Measurements from ENCODE around the gene CYP3A7. TPM values are rescaled to one million over a fixed set of nuclear protein-coding genes. Genes with fewer than 3 reads are reported as not detected.
"Not testable (repeated sequence)": the region's sequence is repeated elsewhere in the genome, so short reads cannot be mapped to it uniquely, and the experiment has no call there.

The CYP3A7 gene
- total RNA-seq, 1 experiment from 2014 or later = not detected

GRCh38 chr7:99762680-99763327 is 27.8 kb upstream of the CYP3A7 start:
- intact Hi-C loops (cut with micrococcal nuclease) = no loop called here
- POLR2A ChIA-PET = interaction anchor here (0.5 to 4.5 kb wide), 19 partner anchors 10 to 259 kb away, joined by 3 to 45 read pairs (median 5); partner anchors contain the start of genes CYP3A43, ZNF655 and ZSCAN25
- DNase-seq (ENCODE audit: unreplicated experiment) = peak; percentile 57
- peak overlapping the region; percentile 19 for H3K4me3 Mint-ChIP-seq (ENCODE audit: unreplicated experiment)
- H3K27ac Mint-ChIP-seq (ENCODE audit: low read depth, unreplicated experiment) = peak overlapping the region; percentile 56
- no TSS peak for BruUV-seq (replicated peaks)
- no peaks in the 10 kb centered on the region for H3K36me3 Mint-ChIP-seq (ENCODE audit: insufficient read depth, unreplicated experiment)
- H3K4me1 Mint-ChIP-seq (ENCODE audit: insufficient read depth, unreplicated experiment) = peaks cover 16% of the 10 kb centered on the region
- no peak for TF ChIP-seq CTCF (IDR thresholded peaks at IDR 0.05; ENCODE audit: unreplicated experiment)
- H3K9me3 Mint-ChIP-seq (ENCODE audit: unreplicated experiment) = no peaks in the 10 kb centered on the region
- no peaks in the 10 kb centered on the region for H3K27me3 Mint-ChIP-seq (ENCODE audit: insufficient read depth, unreplicated experiment)
- CTCF ChIA-PET = interaction anchor here (0.9 to 1.2 kb wide), 4 partner anchors 8 to 76 kb away, joined by 3 to 5 read pairs (median 3); no protein-coding TSS in a partner anchor

DNA sequence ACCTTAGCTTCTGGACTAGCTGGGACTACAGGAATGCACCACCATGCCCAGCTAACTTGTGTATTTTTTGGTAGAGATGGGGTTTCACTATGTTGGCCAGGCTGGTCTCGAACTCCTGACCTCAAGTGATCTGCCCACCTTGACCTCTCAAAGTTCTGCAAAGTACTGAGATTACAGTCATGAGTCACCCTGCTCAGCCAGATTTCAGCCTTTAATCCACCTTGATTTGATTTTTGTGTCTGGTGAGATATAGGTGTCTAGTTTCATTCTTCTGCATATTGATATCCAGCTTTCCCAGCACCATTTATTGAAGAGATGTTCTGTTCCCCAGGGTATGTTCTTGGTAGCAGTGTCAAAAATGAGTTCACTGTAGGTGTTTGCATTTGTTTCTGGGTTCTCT is 20.1 kb upstream of the CYP3A7 start:
- H3K4me3 Mint-ChIP-seq (ENCODE audit: unreplicated experiment) = no peak overlapping the region
- H3K9me3 Mint-ChIP-seq (ENCODE audit: unreplicated experiment) = no peaks in the 10 kb centered on the region
- H3K27me3 Mint-ChIP-seq (ENCODE audit: insufficient read depth, unreplicated experiment) = no peaks in the 10 kb centered on the region
- CTCF ChIA-PET = interaction anchor here (0.6 kb wide), 1 partner anchor 105 kb away, joined by 3 read pairs; no protein-coding TSS in a partner anchor
- no peak for DNase-seq (ENCODE audit: unreplicated experiment)
- intact Hi-C loops (cut with micrococcal nuclease) = no loop called here
- no TSS peak for BruUV-seq (replicated peaks)
- no peak overlapping the region for H3K27ac Mint-ChIP-seq (ENCODE audit: low read depth, unreplicated experiment)
- TF ChIP-seq CTCF (IDR thresholded peaks at IDR 0.05; ENCODE audit: unreplicated experiment) = no peak
- peaks cover 19% of the 10 kb centered on the region for H3K4me1 Mint-ChIP-seq (ENCODE audit: insufficient read depth, unreplicated experiment)
- H3K36me3 Mint-ChIP-seq (ENCODE audit: insufficient read depth, unreplicated experiment) = no peaks in the 10 kb centered on the region
- POLR2A ChIA-PET = interaction anchor here (1.1 kb wide), 1 partner anchor 121 kb away, joined by 5 read pairs; no protein-coding TSS in a partner anchor

DNA sequence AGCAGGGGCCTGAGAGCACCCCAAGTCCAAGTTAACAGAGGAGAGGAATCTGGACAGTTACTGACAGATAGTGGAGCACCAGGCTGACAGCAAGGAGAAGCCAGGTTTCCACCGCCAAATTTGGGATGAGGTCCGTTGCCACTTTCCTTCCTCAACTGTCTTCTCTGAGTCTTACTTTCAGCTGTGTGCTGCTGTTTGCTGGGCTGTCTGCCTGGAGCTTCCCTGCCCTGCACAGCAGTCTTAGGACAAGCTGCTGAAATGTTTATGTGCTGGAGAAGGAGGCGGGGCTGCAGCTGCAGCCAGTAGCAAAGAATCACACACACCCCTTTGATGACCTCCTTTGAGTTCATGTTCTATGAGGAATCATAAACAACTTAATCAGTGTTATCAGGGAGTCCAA is 17.4 kb upstream of the CYP3A7 start:
- no peaks in the 10 kb centered on the region for H3K9me3 Mint-ChIP-seq (ENCODE audit: unreplicated experiment)
- H3K36me3 Mint-ChIP-seq (ENCODE audit: insufficient read depth, unreplicated experiment) = no peaks in the 10 kb centered on the region
- no peaks in the 10 kb centered on the region for H3K27me3 Mint-ChIP-seq (ENCODE audit: insufficient read depth, unreplicated experiment)
- intact Hi-C loops (cut with micrococcal nuclease) = no loop called here
- no TSS peak for BruUV-seq (replicated peaks)
- POLR2A ChIA-PET = interaction anchor here (0.6 to 4.6 kb wide), 22 partner anchors 10 to 319 kb away, joined by 3 to 46 read pairs (median 6); partner anchors contain the start of genes CYP3A43, CYP3A5, ZKSCAN5 and ZNF655
- TF ChIP-seq CTCF (IDR thresholded peaks at IDR 0.05; ENCODE audit: unreplicated experiment) = no peak
- peak overlapping the region; percentile 9 for H3K27ac Mint-ChIP-seq (ENCODE audit: low read depth, unreplicated experiment)
- CTCF ChIA-PET = interaction anchor here (0.5 kb wide), 1 partner anchor 233 kb away, joined by 3 read pairs; no protein-coding TSS in a partner anchor
- peak overlapping the region; percentile 37 for H3K4me3 Mint-ChIP-seq (ENCODE audit: unreplicated experiment)
- peaks cover 24% of the 10 kb centered on the region for H3K4me1 Mint-ChIP-seq (ENCODE audit: insufficient read depth, unreplicated experiment)
- DNase-seq (ENCODE audit: unreplicated experiment) = no peak

DNA sequence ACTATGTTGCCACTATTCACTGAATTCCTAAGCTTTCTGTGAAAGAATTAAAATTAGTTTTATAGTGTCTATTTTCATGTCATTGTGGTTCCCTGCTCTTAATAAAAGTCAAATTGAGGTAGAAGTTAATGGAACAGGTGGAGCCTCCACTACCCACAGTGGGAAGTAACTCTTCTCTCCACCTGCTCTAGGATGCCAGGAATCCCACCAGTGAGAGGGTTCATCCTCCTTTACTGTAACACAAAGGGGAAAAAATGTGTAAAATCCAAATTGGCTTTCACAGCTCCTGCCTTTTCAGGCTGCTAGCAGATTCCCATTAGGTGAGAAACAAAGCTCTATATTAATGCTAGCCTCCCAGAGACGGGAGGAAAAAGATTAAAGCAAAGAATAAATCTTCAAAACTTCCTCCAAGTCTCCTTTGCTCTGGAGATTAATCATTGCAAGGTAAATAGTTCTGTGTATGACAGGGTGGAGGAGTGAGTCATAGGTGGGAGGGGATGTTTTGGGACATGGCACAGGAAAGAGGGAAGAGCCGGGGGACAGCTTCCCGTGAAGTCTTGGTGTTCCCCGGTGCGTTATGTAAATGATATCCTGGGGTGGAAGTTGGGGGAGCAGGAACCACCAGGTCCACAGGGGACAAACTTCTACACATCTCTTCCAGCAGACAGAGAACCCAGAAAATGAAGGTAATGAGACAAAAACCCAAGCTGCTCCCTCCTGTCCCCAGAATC is 16.5 kb upstream of the CYP3A7 start:
- H3K36me3 Mint-ChIP-seq (ENCODE audit: insufficient read depth, unreplicated experiment); H3K27me3 Mint-ChIP-seq (ENCODE audit: insufficient read depth, unreplicated experiment); CTCF ChIA-PET; intact Hi-C loops (cut with micrococcal nuclease); BruUV-seq (replicated peaks); H3K9me3 Mint-ChIP-seq (ENCODE audit: unreplicated experiment): not testable (repeated sequence)
- peak overlapping the region; percentile 9 for H3K27ac Mint-ChIP-seq (ENCODE audit: low read depth, unreplicated experiment)
- POLR2A ChIA-PET = interaction anchor here (0.6 to 4.6 kb wide), 19 partner anchors 9 to 320 kb away, joined by 3 to 46 read pairs (median 7); partner anchors contain the start of genes CYP3A43, ZKSCAN5, ZNF655 and ZSCAN25
- H3K4me3 Mint-ChIP-seq (ENCODE audit: unreplicated experiment) = peak overlapping the region; percentile 7
- H3K4me1 Mint-ChIP-seq (ENCODE audit: insufficient read depth, unreplicated experiment) = peaks cover 24% of the 10 kb centered on the region
- peak; percentile 48 for DNase-seq (ENCODE audit: unreplicated experiment)

Measured in MCF 10A (cell line).